ENCODE results near the gene GRIK4.

DNA sequence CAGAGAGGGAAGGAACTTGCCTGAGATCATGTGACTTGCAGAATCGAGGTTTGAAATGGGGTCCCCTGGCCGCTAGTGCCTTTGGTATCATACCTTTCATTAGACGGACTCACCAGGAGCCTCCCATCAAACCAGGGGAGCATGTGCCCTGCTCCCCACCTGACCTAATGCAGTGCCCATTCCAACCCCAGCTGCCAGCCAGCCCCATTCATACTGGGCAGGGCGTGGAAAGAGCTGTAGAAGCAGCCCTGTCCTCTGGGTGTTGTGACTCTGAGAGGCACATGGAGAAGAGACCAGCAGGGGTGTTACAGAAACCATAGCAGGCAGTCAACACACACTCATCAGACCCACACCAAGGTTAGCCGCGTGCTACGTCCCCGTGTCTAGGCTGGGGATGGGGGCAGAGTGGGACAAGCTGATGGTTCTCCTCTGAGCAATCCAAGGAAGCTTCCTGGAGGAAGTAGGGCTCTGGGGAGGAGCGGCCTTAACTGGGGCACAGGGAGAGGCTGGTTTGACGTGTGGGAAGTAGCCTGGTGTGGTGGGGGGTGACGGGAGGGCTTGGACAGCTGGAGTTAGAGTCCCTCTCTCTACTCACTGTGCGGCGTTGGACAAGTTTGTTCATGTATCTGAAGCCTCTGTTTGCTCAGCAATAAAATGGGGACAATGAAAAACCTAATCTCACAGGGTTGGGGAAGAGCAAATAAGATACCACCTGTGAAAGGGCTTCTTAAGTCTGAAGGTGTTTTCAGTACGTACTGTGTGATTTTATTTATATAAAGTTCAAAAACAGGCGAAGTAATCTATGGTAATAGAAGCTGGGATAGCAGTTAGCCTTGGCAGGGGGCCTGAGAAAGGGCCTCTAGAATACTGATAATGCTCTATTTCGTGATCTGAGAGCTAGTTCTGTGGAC, 14.0 kb downstream of the GRIK4 start:
- TF ChIP-seq POLR2AphosphoS5 (IDR thresholded peaks at IDR 0.05; ENCODE audit: low read depth, low read length) = no peak
- TF ChIP-seq TAF1 (IDR thresholded peaks at IDR 0.05; ENCODE audit: borderline replicate concordance, insufficient read depth, low read length) = no peak
- TF ChIP-seq REST (IDR thresholded peaks at IDR 0.05; ENCODE audit: insufficient read depth in 1 of 2, low read depth in 2 of 2, low read length in 2 of 2) = no peak
- TF ChIP-seq FOXP2 (optimal IDR thresholded peaks at IDR 0.05; ENCODE audit: borderline replicate concordance, extremely low read depth, extremely low read length, insufficient read depth) = no peak

Data from PFSK-1 (cell line).